Effector memory CD8-positive, alpha-beta T cell (primary cell): ENCODE data around the gene GALNT10.

Source experiments
- ATAC-seq: fragments of 150-1000 bp; cut with Tn5 transposase; replicated peaks from 2 replicates; pipeline ENCODE4 v1.10.0; 2021; ENCODE audit warnings: mild to moderate bottlenecking, moderate library complexity
- DNase-seq, 3 experiments: peaks; one replicate each; pipeline ENCODE4 v3.0.0; 2021
- H3K27ac Mint-ChIP-seq, 2 donors: one replicate each; pipeline ENCODE4 v1.8.0; 2022; ENCODE audit warnings: mild to moderate bottlenecking in 2 of 2, mixed read lengths in 2 of 2, moderate library complexity in 2 of 2
- H3K27me3 Mint-ChIP-seq, 2 donors: one replicate each; pipeline ENCODE4 v1.8.0; 2022; ENCODE audit warnings: mixed read lengths in 2 of 2
- H3K36me3 Mint-ChIP-seq: one replicate; pipeline ENCODE4 v1.8.0; 2022; ENCODE audit warnings: mild to moderate bottlenecking, moderate library complexity, mixed read lengths; ENCODE audit not compliant: insufficient read depth
- H3K4me1 Mint-ChIP-seq, 2 donors: one replicate each; pipeline ENCODE4 v1.8.0; 2022; ENCODE audit warnings: low read depth in 2 of 2, mixed read lengths in 2 of 2
- H3K4me3 Mint-ChIP-seq, 2 donors: one replicate each; pipeline ENCODE4 v1.8.0; 2022; ENCODE audit warnings: mild to moderate bottlenecking in 2 of 2, mixed read lengths in 2 of 2, moderate library complexity in 2 of 2
- H3K9me3 Mint-ChIP-seq, 2 donors: one replicate each; pipeline ENCODE4 v1.8.0; 2022; ENCODE audit warnings: mixed read lengths in 2 of 2

The GALNT10 gene

DNA sequence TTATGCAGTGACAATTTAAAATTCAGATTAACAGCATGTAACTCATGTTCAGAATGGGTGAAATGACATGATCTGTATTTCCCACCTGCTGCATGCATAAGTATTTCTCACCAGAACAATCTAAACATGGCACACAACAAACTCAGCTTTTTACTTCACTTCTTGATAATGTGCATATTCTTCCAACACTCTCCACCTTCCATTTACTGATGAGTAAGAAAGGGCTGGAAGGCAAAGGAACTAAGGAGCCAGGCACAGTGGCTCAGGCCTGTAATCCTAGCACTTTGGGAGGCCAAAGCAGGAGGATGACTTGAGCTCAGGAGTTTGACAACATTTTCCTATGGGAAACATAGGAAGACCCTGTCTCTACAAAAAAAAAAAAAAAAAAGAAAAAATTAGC lies 219.5 kb downstream of the GALNT10 start:
- ATAC-seq (no peak), DNase-seq (no peak)
- Mint-ChIP-seq H3K27ac (no peak overlapping the region), H3K4me3 (no peak overlapping the region), H3K27me3 (no peaks in the 10 kb centered on the region), H3K4me1 (peaks cover 5% of the 10 kb centered on the region in 2 donors), H3K9me3 (no peaks in the 10 kb centered on the region), H3K36me3 (peaks cover 28% of the 10 kb centered on the region)

DNA sequence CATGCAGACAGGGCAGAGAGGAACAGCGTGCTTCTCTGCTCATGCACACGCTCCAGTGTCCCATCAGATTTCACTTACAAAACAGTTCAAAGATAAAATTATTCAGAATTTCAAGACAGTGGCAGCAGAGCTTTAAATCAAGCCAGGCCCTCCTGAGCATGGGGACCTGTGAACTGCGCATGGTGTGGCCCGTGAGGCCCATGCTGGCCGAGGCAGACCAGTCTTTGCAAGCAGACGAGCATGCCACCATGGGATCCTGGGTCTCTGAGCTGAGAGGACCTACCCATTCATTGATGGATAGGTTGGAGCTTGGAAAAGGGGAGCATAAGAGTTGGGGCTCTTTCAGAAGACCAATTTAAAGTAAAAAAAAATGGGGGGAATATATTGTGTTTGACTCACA lies 220.3 kb downstream of the GALNT10 start:
- Mint-ChIP-seq H3K4me3 (no peak overlapping the region), H3K9me3 (no peaks in the 10 kb centered on the region), H3K36me3 (peaks cover 31% of the 10 kb centered on the region), H3K4me1 (no peaks in the 10 kb centered on the region), H3K27me3 (no peaks in the 10 kb centered on the region), H3K27ac (peak overlapping the region in 1 of 2 donors; percentile 30)
- DNase-seq, result no peak
- no peak for ATAC-seq

DNA sequence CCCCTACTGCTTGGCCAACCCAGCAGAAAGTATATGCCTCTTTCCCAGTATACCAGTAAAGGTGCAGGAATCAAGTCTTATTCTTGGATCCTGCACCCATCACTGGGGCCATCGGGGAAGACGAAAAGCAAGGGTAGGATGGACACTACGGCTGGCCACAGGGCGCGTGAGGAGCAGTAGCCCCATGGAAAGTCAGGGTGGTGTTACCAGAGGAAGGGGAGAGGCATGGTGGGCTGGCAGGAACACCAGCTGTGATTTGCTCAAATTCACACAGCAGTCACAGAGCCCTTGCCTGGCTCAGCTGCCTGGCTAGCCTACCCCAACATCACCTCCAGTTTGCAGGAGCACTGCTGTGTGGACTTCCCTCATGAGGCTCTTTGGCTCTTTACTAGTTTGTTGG lies 220.8 kb downstream of the GALNT10 start:
- ATAC-seq, result no peak
- Mint-ChIP-seq H3K4me3 (no peak overlapping the region), H3K4me1 (no peaks in the 10 kb centered on the region)

DNA sequence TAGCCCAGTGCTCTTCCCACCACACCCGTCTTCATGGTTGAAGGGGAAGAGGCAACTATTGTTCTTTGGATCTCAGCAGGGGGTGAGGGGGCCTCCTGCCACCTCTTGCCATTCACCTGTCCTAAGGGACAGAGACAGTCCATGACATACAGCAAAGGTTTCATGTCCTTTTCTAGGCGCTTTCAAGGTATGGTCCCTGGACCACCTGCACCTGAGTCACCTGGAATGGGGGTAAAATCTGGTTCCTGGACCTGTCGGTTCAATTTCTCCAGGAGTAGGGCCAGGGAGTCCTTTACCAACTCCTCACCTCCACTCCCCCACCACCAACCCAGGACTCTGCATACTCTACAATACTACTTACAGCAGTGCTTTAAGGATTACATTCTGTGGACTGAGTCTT lies 221.8 kb downstream of the GALNT10 start:
- H3K27ac Mint-ChIP-seq, result peak overlapping the region in 1 of 2 donors; percentile 64
- H3K4me1 Mint-ChIP-seq, result no peaks in the 10 kb centered on the region
- DNase-seq, result no peak
- H3K27me3 Mint-ChIP-seq, result no peaks in the 10 kb centered on the region
- no peak overlapping the region for H3K4me3 Mint-ChIP-seq
- H3K36me3 Mint-ChIP-seq, result peaks cover 36% of the 10 kb centered on the region
- ATAC-seq, result no peak
- no peaks in the 10 kb centered on the region for H3K9me3 Mint-ChIP-seq

More for the DNA sequence above, 220.8 kb downstream of the GALNT10 start:
- Mint-ChIP-seq H3K9me3 (no peaks in the 10 kb centered on the region), H3K27me3 (no peaks in the 10 kb centered on the region), H3K36me3 (peaks cover 36% of the 10 kb centered on the region), H3K27ac (peak overlapping the region in 1 of 2 donors; percentile 30)
- DNase-seq, result no peak

DNA sequence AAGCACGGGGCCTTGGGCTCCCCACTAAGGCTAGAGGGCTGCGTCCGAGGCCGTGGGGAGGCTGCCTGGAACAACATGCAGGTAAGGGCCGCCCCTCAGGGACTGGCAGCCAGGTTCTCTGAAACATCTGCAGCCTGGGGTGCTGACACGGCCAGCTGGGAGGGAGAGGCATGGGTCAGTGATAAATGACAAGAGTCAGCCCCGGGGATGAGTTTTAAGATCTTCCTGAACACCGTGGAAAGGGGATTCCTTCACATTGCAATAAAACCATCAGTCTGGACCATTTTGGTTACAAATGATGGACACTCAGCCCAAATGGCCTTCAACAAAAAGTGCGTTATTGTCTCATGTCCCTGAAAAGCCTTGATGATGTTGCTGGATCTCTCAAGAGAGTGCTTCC lies 222.4 kb downstream of the GALNT10 start:
- Mint-ChIP-seq H3K27me3 (no peaks in the 10 kb centered on the region), H3K9me3 (no peaks in the 10 kb centered on the region), H3K4me3 (no peak overlapping the region), H3K27ac (peak overlapping the region; percentile 5 to 64), H3K4me1 (peaks cover 0 to under 1% of the 10 kb centered on the region in 2 donors), H3K36me3 (peaks cover 42% of the 10 kb centered on the region)
- ATAC-seq, result no peak
- no peak for DNase-seq

DNA sequence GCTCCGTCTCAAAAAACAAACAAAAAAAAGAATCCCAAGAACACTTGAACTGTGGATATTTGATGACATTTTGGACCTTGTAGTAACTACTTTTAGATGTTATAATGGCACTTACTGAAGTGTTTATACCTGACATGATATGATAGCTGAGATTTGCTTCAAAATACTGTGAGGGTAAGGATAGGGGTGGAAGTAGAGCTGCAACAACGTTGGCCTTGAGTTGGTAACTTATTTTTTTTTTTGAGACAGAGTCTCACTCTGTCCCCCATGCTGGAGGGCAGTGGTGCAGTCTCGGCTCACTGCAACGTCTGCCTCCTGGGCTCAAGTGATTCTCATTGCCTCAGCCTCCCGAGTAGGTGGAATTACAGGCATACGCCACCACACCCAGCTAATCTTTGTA lies 224.6 kb downstream of the GALNT10 start:
- Mint-ChIP-seq H3K27me3 (no peaks in the 10 kb centered on the region), H3K36me3 (peaks cover 40% of the 10 kb centered on the region), H3K4me3 (no peak overlapping the region), H3K4me1 (peaks cover 0 to 8% of the 10 kb centered on the region in 2 donors), H3K27ac (peak overlapping the region in 1 of 2 donors; percentile 16), H3K9me3 (no peaks in the 10 kb centered on the region)
- ATAC-seq (no peak), DNase-seq (no peak)

DNA sequence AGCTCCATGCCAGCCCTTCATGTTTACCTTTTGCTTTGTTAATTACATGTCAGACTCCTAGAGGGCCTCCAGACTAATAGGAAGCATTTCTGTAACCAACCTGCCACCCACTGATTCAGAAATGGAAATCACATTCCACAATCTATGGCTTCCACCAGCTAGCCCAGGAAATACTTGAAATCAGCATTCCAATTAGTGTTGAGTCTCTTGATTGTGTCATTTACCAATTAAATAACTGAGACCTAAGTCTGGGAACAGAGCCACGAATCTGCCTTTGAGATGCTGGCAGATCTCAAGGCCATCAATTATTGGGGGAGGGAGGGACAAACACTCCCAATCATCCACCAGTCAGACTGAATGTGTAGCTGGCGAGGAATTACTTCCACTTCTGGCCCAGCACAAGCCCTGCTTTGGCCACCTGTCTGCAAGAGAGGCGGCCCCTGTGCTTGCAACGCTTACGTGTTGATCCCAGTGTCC lies 227.8 kb downstream of the GALNT10 start:
- ATAC-seq, result no peak
- DNase-seq, result no peak
- Mint-ChIP-seq H3K27ac (peak overlapping the region; percentile 63 to 85), H3K36me3 (peaks cover 41% of the 10 kb centered on the region), H3K27me3 (no peaks in the 10 kb centered on the region), H3K4me3 (no peak overlapping the region), H3K4me1 (peaks cover 6 to 12% of the 10 kb centered on the region in 2 donors), H3K9me3 (no peaks in the 10 kb centered on the region)

DNA sequence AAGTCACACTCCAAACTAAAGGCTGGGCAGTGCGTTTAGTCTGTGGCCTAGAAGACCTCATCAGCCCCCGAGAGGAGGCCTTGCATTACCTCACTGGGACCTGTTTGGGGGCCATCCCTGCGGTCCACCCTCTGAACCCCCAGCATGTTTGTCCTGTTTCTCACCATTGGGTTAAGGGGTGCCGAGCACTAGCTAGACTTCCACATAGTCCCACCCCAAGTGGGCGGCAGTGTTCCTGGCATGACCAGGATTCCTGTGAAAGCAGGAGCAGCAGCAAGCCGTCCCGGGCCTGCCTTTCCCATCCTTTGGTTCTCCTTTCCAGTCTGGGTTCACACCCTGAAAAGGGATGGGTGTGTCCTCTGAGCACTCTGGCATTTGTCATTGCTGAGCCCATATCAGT lies 228.7 kb downstream of the GALNT10 start:
- ATAC-seq (no peak), DNase-seq (no peak)
- Mint-ChIP-seq H3K27ac (peak overlapping the region in 1 of 2 donors; percentile 85), H3K27me3 (no peaks in the 10 kb centered on the region), H3K9me3 (no peaks in the 10 kb centered on the region), H3K36me3 (peaks cover 37% of the 10 kb centered on the region), H3K4me1 (peaks cover 6 to 19% of the 10 kb centered on the region in 2 donors), H3K4me3 (no peak overlapping the region)

DNA sequence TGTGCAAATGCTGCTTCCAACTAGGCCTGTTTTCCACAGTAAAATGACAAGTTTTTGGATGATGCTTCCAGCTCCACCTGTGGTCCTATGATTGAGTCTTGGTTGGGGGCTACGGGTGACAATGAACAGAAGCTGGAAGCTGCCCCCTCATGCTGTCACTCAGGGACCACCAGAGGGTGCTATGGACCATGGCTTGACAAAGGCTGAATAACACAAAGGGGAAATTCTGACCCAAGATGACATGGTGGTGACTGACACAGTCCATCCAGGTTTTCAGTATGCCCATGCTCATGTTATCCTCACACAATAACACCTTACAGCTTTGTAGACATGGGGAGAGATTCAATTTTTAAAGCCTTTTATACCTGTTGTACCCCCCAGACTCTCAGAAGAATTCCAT lies 231.3 kb downstream of the GALNT10 start:
- ATAC-seq (peak; percentile 51), DNase-seq (no peak)
- peaks cover 24% of the 10 kb centered on the region for H3K36me3 Mint-ChIP-seq

DNA sequence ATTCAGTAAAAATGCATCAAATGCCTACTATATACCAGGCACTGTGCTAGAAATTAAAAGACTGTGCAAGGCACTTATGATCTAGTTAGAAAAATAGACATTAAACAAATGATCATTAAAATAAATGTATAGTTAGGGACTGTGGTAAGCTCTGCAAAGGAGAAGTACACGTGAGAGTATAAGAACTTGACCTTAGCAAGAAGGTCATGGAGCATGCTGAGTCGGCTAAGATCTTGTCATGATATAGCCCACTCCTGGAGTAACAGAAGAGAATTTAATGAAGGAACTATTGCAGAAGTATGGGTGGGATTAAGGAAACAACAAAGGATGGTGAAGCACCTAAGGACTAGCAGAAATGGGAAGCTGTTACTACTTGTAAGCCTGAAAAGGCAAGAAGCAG lies 231.8 kb downstream of the GALNT10 start:
- Mint-ChIP-seq H3K36me3 (peaks cover 21% of the 10 kb centered on the region), H3K4me1 (peaks cover 9 to 23% of the 10 kb centered on the region in 2 donors), H3K9me3 (no peaks in the 10 kb centered on the region), H3K27me3 (no peaks in the 10 kb centered on the region), H3K4me3 (no peak overlapping the region), H3K27ac (peak overlapping the region in 1 of 2 donors; percentile 72)
- DNase-seq, result no peak
- ATAC-seq, result no peak

More for the DNA sequence above, 231.3 kb downstream of the GALNT10 start:
- Mint-ChIP-seq H3K4me3 (no peak overlapping the region), H3K27ac (peak overlapping the region; percentile 61 to 72), H3K27me3 (no peaks in the 10 kb centered on the region), H3K4me1 (peaks cover 9 to 23% of the 10 kb centered on the region in 2 donors), H3K9me3 (no peaks in the 10 kb centered on the region)

DNA sequence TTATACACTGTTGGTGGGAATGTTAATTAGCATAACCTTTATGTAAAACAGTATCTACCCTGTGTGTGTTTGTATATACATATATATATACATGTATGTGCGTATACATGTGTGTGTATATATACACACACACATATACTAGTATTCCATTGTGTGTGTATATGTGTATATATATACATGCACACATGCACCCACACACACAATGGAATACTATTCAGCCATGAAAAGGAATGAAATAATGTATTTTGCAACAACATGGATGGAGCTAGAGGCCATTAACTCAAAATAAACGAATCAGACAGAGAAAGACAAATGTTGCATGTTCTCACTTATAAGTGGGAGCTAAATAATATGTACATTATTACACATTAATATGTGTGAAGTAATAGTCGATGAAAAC lies 237.7 kb downstream of the GALNT10 start:
- no peak for ATAC-seq
- no peaks in the 10 kb centered on the region for H3K9me3 Mint-ChIP-seq
- H3K36me3 Mint-ChIP-seq, result peaks cover 6% of the 10 kb centered on the region
- DNase-seq, result no peak
- H3K4me3 Mint-ChIP-seq, result no peak overlapping the region
- H3K4me1 Mint-ChIP-seq, result peaks cover 15 to 25% of the 10 kb centered on the region in 2 donors
- H3K27me3 Mint-ChIP-seq, result no peaks in the 10 kb centered on the region
- H3K27ac Mint-ChIP-seq, result no peak overlapping the region

DNA sequence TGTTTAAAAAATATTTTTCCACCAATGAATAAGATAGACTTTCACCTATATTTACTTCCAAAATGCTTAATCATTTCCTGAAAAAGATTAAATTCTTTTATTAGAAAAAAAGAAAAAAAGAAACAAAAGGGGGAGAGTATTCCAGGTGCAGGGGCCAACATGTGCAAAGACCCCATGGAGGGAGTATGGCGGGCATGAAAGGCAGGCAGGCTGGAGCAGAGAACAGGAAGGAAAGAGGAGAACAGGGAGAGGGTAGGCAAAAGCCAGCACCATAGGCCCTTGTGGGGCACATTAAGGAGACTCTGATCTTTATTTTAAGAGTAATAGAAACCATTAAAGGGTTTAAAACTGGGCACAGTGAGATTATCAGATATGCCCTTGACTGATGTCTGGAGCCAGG lies 238.8 kb downstream of the GALNT10 start:
- Mint-ChIP-seq H3K9me3 (no peaks in the 10 kb centered on the region), H3K4me3 (no peak overlapping the region), H3K4me1 (peaks cover 15% of the 10 kb centered on the region in 2 donors), H3K27me3 (no peaks in the 10 kb centered on the region), H3K36me3 (peaks cover 10% of the 10 kb centered on the region), H3K27ac (peak overlapping the region; percentile 50 to 72)
- DNase-seq, result no peak
- ATAC-seq, result no peak

DNA sequence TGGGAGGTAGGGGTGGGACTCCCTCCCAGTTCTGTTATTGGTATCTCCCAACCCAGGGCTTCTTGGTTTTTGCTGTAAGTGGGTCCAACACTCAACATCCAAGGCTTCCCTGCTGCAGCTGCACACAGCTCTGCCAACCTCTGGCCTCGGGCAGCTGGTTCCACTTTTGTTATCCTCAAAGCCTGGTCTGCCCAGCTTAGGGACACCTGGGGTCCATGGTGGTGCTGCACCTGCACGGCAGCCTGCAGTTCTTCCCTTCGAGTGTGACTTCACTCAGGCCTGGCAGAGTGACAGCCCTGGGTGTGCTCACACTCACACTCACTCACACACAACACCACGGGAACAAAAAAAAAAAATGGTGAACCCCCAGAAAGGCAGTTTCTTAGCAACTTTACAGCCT lies 239.9 kb downstream of the GALNT10 start:
- peaks cover 12 to 13% of the 10 kb centered on the region in 2 donors for H3K4me1 Mint-ChIP-seq
- no peaks in the 10 kb centered on the region for H3K9me3 Mint-ChIP-seq
- H3K4me3 Mint-ChIP-seq, result no peak overlapping the region
- H3K27me3 Mint-ChIP-seq, result no peaks in the 10 kb centered on the region
- ATAC-seq, result no peak
- no peak for DNase-seq
- H3K27ac Mint-ChIP-seq, result no peak overlapping the region
- peaks cover 13% of the 10 kb centered on the region for H3K36me3 Mint-ChIP-seq

DNA sequence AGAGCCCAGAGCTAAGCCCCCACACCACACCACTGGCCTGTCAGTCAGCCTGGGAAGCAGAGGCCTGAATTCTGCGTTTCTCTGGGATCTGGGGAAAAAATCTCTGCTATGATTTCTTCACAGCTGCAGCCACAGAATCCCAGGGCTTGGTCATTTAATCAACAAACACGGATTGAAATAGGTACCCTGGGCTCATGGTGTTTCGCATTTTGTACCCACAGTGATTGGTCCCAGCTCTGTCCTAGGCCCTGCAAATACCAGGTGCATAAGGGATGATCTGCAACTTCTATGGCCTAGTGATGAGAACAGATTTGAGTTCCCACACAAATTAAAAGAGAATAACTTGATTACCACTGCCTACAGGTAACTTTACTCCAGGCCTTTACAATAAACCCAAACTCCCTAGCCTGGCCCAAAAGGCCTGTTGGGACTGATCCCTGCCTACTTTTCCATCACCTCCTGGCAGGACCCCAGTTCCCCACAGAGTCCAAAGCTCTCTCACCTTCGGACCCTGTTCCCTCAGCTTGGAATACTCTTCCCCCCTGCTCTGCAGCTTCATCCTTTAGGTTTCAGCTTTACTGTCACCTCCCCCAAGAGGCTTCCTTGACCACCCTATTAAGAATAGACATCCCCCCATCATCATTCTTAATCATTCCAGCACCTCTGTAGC lies 240.6 kb downstream of the GALNT10 start:
- peaks cover 14% of the 10 kb centered on the region for H3K36me3 Mint-ChIP-seq
- H3K27me3 Mint-ChIP-seq, result no peaks in the 10 kb centered on the region
- DNase-seq (no peak), ATAC-seq (no peak)
- peak overlapping the region in 1 of 2 donors; percentile 14 for H3K27ac Mint-ChIP-seq
- peaks cover 12% of the 10 kb centered on the region in 2 donors for H3K4me1 Mint-ChIP-seq
- no peak overlapping the region for H3K4me3 Mint-ChIP-seq
- no peaks in the 10 kb centered on the region for H3K9me3 Mint-ChIP-seq
